AG04450 (cell line): Measurements from ENCODE around the gene MGA. TPM values are rescaled to one million over a fixed set of nuclear protein-coding genes. Genes with fewer than 3 reads are reported as not detected.

Experiments
- CTCF ChIA-PET: fragments of 300-600, 350-600 bp; formaldehyde crosslinking; extraction: SDS; loops from one replicate; lab custom pipeline; 2022; ENCODE audit warnings: antibody characterized with exemption, inconsistent platforms; lab: Charles Lee
- POLR2A ChIA-PET: fragments of 350-600 bp; formaldehyde crosslinking; extraction: SDS; loops from one replicate; lab custom pipeline; 2021; ENCODE audit warnings: antibody characterized with exemption, inconsistent platforms; lab: Yijun Ruan, JAX
- DNase-seq: peaks from one replicate; pipeline ENCODE4 v3.0.0-alpha.2; 2011; ENCODE audit warnings: low read depth, low spot score
- H3K27ac ChIP-seq: one replicate; pipeline ENCODE4 v1.5.1; 2012; ENCODE audit warnings: low read depth, low read length, control low read depth
- H3K27me3 ChIP-seq: one replicate; pipeline ENCODE4 v1.6.0; 2012; ENCODE audit warnings: low read length; ENCODE audit not compliant: control insufficient read depth, insufficient read depth
- H3K4me3 ChIP-seq: 2 replicates; pipeline ENCODE4 v1.5.1; 2011; ENCODE audit warnings: mild to moderate bottlenecking, low read depth, low read length, control low read depth
- H3K9me3 ChIP-seq: 2 replicates; pipeline ENCODE4 v1.5.1; 2012; ENCODE audit warnings: low read length; ENCODE audit not compliant: control insufficient read depth, insufficient read depth
- CTCF ChIP-seq: IDR thresholded peaks from 2 replicates; pipeline ENCODE4 v1.5.1; 2011; ENCODE audit warnings: low read depth, low read length, control low read depth, inconsistent platforms
- polyA plus RNA-seq: library from polyadenylated mRNA; depleted of rRNA; stranded (reverse); fragments of >200 nt; gene quantifications from 2 replicates; pipeline ENCODE4 v1.2.3, GENCODE V29; 2011

MGA gene
- polyA plus RNA-seq, 1 experiment: 9.7 TPM

GRCh38 chr15:41756198-41756597, 96.0 kb downstream of the MGA start:
- POLR2A ChIA-PET: no interaction called here
- Histone ChIP-seq H3K4me3 (no peak overlapping the region), H3K9me3 (no peaks in the 10 kb centered on the region), H3K27ac (no peak overlapping the region), H3K27me3 (no peaks in the 10 kb centered on the region)
- TF ChIP-seq CTCF: no peak
- no peak for DNase-seq
- CTCF ChIA-PET: no interaction called here

GRCh38 chr15:41772720-41773331, 112.6 kb downstream of the MGA start:
- peak; percentile 75 for TF ChIP-seq CTCF
- Histone ChIP-seq H3K4me3 (no peak overlapping the region), H3K27ac (peak overlapping the region; percentile 49), H3K9me3 (no peaks in the 10 kb centered on the region; the same call in 1 of the 2 replicates), H3K27me3 (no peaks in the 10 kb centered on the region)
- CTCF ChIA-PET: interaction anchor here (0.6 to 13.1 kb wide), 19 partner anchors 10 to 1183 kb away, joined by 3 to 362 read pairs (median 7); no protein-coding TSS in a partner anchor
- peak; percentile 63 for DNase-seq
- POLR2A ChIA-PET: interaction anchor here (1.2 kb wide), 1 partner anchor 38 kb away, joined by 8 read pairs; no protein-coding TSS in a partner anchor

- POLR2A ChIA-PET: interaction anchor here (0.8 to 1.2 kb wide), 3 partner anchors 29 to 229 kb away, joined by 3 to 8 read pairs (median 3); partner anchors contain the start of gene RPAP1
- DNase-seq: no peak
- Histone ChIP-seq H3K27ac (peak overlapping the region; percentile 49), H3K4me3 (peak overlapping the region; percentile 86), H3K9me3 (no peaks in the 10 kb centered on the region; the same call in 1 of the 2 replicates), H3K27me3 (no peaks in the 10 kb centered on the region)
- TF ChIP-seq CTCF: no peak
- CTCF ChIA-PET: interaction anchor here (0.7 to 13.1 kb wide), 18 partner anchors 9 to 309 kb away, joined by 3 to 362 read pairs (median 8); no protein-coding TSS in a partner anchor
These were observed 113.1 kb downstream of the MGA start for GRCh38 chr15:41773332-41773728.

- ChIA-PET POLR2A (interaction anchor here (0.6 to 1.8 kb wide), 7 partner anchors 28 to 282 kb away, joined by 3 to 8 read pairs (median 3); partner anchors contain the start of gene RPAP1), CTCF (interaction anchor here (0.6 to 13.1 kb wide), 26 partner anchors 9 to 308 kb away, joined by 3 to 362 read pairs (median 4); partner anchors contain the start of gene JMJD7)
- Histone ChIP-seq H3K27me3 (no peaks in the 10 kb centered on the region), H3K27ac (peak overlapping the region; percentile 49), H3K4me3 (peak overlapping the region; percentile 86), H3K9me3 (no peaks in the 10 kb centered on the region; the same call in 1 of the 2 replicates)
- DNase-seq: no peak
- TF ChIP-seq CTCF: no peak
These were observed 113.5 kb downstream of the MGA start for GRCh38 chr15:41773729-41774061.
